H9 (cell line): ENCODE results near the gene SYT7. TPM values are rescaled to one million over a fixed set of nuclear protein-coding genes. Genes with fewer than 3 reads are reported as not detected.

Experiments used
- DNase-seq: peaks from one replicate; pipeline ENCODE4 v3.0.0-alpha.2; 2017
- H2AFZ ChIP-seq: one replicate; pipeline ENCODE4 v1.6.1; 2013; ENCODE audit warnings: mild to moderate bottlenecking, low read length, control low read depth, moderate library complexity
- H2AK5ac ChIP-seq: 2 replicates; pipeline ENCODE4 v1.6.1; 2013; ENCODE audit warnings: low read length, control low read depth, mixed read lengths; ENCODE audit not compliant: insufficient read length
- H2BK120ac ChIP-seq: one replicate; pipeline ENCODE4 v1.6.1; 2013; ENCODE audit warnings: low read depth, mild to moderate bottlenecking, low read length, control low read depth, inconsistent platforms; ENCODE audit not compliant: poor library complexity, severe bottlenecking
- H2BK12ac ChIP-seq: 2 replicates; pipeline ENCODE4 v1.6.1; 2013; ENCODE audit warnings: low read length, control low read depth, mixed read lengths, low read depth; ENCODE audit not compliant: insufficient read length
- H2BK15ac ChIP-seq: 2 replicates; pipeline ENCODE4 v1.6.1; 2013; ENCODE audit warnings: low read depth, low read length, control low read depth
- H2BK20ac ChIP-seq: one replicate; pipeline ENCODE4 v1.6.1; 2013; ENCODE audit warnings: low read depth, mild to moderate bottlenecking, low read length, control low read depth, inconsistent platforms; ENCODE audit not compliant: poor library complexity, severe bottlenecking
- H2BK5ac ChIP-seq: 2 replicates; pipeline ENCODE4 v1.6.1; 2013; ENCODE audit warnings: low read length, control low read depth, mixed read lengths; ENCODE audit not compliant: insufficient read length
- H3K14ac ChIP-seq: 2 replicates; pipeline ENCODE4 v1.6.1; 2013; ENCODE audit warnings: low read length, control low read depth; ENCODE audit not compliant: insufficient read depth
- H3K18ac ChIP-seq: 2 replicates; pipeline ENCODE4 v1.6.1; 2013; ENCODE audit warnings: low read depth, mild to moderate bottlenecking, mixed read lengths, low read length, control low read depth; ENCODE audit not compliant: insufficient read length
- H3K23ac ChIP-seq: 2 replicates; pipeline ENCODE4 v1.6.1; 2013; ENCODE audit warnings: low read length, control low read depth, mixed read lengths, low read depth; ENCODE audit not compliant: insufficient read length
- H3K23me2 ChIP-seq: 2 replicates; pipeline ENCODE4 v1.6.1; 2013; ENCODE audit warnings: low read depth, mild to moderate bottlenecking, mixed read lengths, low read length, control low read depth; ENCODE audit not compliant: insufficient read length, poor library complexity, severe bottlenecking
- H3K27ac ChIP-seq: 2 replicates; pipeline ENCODE4 v1.5.1; 2013; ENCODE audit warnings: low read length, control low read depth, mixed read lengths, low read depth; ENCODE audit not compliant: insufficient read length
- H3K27me3 ChIP-seq: 2 replicates; pipeline ENCODE4 v1.6.1; 2013; ENCODE audit warnings: low read length, control low read depth, inconsistent platforms; ENCODE audit not compliant: insufficient read depth
- H3K4ac ChIP-seq: 2 replicates; pipeline ENCODE4 v1.6.1; 2013; ENCODE audit warnings: low read depth, mild to moderate bottlenecking, control low read depth, inconsistent platforms, low read length, moderate library complexity
- H3K4me1 ChIP-seq: 2 replicates; pipeline ENCODE4 v1.6.1; 2013; ENCODE audit warnings: low read length, control low read depth, inconsistent platforms; ENCODE audit not compliant: insufficient read depth
- H3K4me2 ChIP-seq: 2 replicates; pipeline ENCODE4 v1.6.1; 2013; ENCODE audit warnings: low read length, control low read depth, mixed read lengths; ENCODE audit not compliant: insufficient read length, insufficient read depth
- H3K56ac ChIP-seq: 2 replicates; pipeline ENCODE4 v1.6.1; 2013; ENCODE audit warnings: low read depth, mild to moderate bottlenecking, mixed read lengths, low read length, control low read depth; ENCODE audit not compliant: insufficient read length
- H3K79me1 ChIP-seq: 2 replicates; pipeline ENCODE4 v1.6.1; 2013; ENCODE audit warnings: low read depth, mild to moderate bottlenecking, moderate library complexity, low read length, control low read depth, inconsistent platforms; ENCODE audit not compliant: insufficient read depth, poor library complexity, severe bottlenecking
- H3K79me2 ChIP-seq: 2 replicates; pipeline ENCODE4 v1.6.1; 2013; ENCODE audit warnings: low read length, control low read depth, inconsistent platforms; ENCODE audit not compliant: insufficient read depth
- H3K9ac ChIP-seq: 2 replicates; pipeline ENCODE4 v1.6.1; 2013; ENCODE audit warnings: low read length, control low read depth, mixed read lengths; ENCODE audit not compliant: insufficient read length; ENCODE audit errors: extremely low read depth
- H3K9me3 ChIP-seq: one replicate; pipeline ENCODE4 v1.6.1; 2013; ENCODE audit warnings: low read depth, low read length, inconsistent platforms; ENCODE audit not compliant: control insufficient read depth
- H3T11ph ChIP-seq: one replicate; pipeline ENCODE4 v1.6.1; 2013; ENCODE audit warnings: mild to moderate bottlenecking, low read length, control low read depth, inconsistent platforms
- H4K20me1 ChIP-seq: one replicate; pipeline ENCODE4 v1.6.1; 2013; ENCODE audit not compliant: control insufficient read depth, insufficient read length, insufficient read depth
- H4K5ac ChIP-seq: 2 replicates; pipeline ENCODE4 v1.6.1; 2013; ENCODE audit warnings: low read depth, mild to moderate bottlenecking, mixed read lengths, low read length, control low read depth; ENCODE audit not compliant: insufficient read length
- H4K8ac ChIP-seq: replicated peaks from 2 replicates; pipeline ENCODE4 v1.6.1; 2013; ENCODE audit warnings: low read length, control low read depth, mixed read lengths, low read depth; ENCODE audit not compliant: insufficient read length
- H4K91ac ChIP-seq: 2 replicates; pipeline ENCODE4 v1.6.1; 2013; ENCODE audit warnings: low read depth, mild to moderate bottlenecking, moderate library complexity, mixed read lengths, low read length, control low read depth; ENCODE audit not compliant: insufficient read length
- H3K27ac Mint-ChIP-seq, 3 experiments: 2 replicates in 2 of 3; 3 replicates in 1 of 3; pipeline ENCODE4 v1.8.0; 2020 to 2021; ENCODE audit warnings: mixed read lengths in 3 of 3, mild to moderate bottlenecking in 1 of 3, moderate library complexity in 1 of 3
- H3K27me3 Mint-ChIP-seq: 2 replicates; pipeline ENCODE4 v1.8.0; 2021; ENCODE audit warnings: low read depth, mild to moderate bottlenecking, moderate library complexity, mixed read lengths
- H3K36me3 Mint-ChIP-seq, 3 experiments: 2 replicates in 2 of 3; 3 replicates in 1 of 3; pipeline ENCODE4 v1.8.0; 2020 to 2021; ENCODE audit warnings: low read depth in 3 of 3, mixed read lengths in 3 of 3; ENCODE audit not compliant: insufficient read depth in 1 of 3
- H3K4me1 Mint-ChIP-seq, 2 experiments: 2 replicates each; pipeline ENCODE4 v1.8.0; 2020; ENCODE audit warnings: mixed read lengths in 2 of 2
- H3K4me3 Mint-ChIP-seq, 2 experiments: 2 replicates in 1 of 2; 3 replicates in 1 of 2; pipeline ENCODE4 v1.8.0; 2020 to 2021; ENCODE audit warnings: mild to moderate bottlenecking in 2 of 2, mixed read lengths in 2 of 2, moderate library complexity in 1 of 2
- H3K9me3 Mint-ChIP-seq, 2 experiments: 2 replicates in 1 of 2; 3 replicates in 1 of 2; pipeline ENCODE4 v1.8.0; 2020; ENCODE audit warnings: mild to moderate bottlenecking in 2 of 2, mixed read lengths in 2 of 2, moderate library complexity in 1 of 2
- WGBS: extraction: QIAGEN DNeasy Blood & Tissue Kit; methylation state at CpG from one replicate; pipeline ENCODE4 v1.1.7; 2013; ENCODE audit warnings: missing lambda C conversion rate, low lambda C conversion rate, mixed read lengths; ENCODE audit not compliant: insufficient read length; ENCODE audit errors: extremely low coverage; 5-methylcytosine and 5-hydroxymethylcytosine counted together
- total RNA-seq: library from RNA; stranded (reverse); gene quantifications from 2 replicates; pipeline ENCODE4 v1.2.1, GENCODE V29; 2021
- TF ChIP-seq, protein P1 (sequence below): fragments of 200-600 bp; sonication (generic); conservative IDR thresholded peaks from 3 replicates; pipeline ENCODE4 v1.8.0; 2021; ENCODE audit warnings: antibody characterized with exemption, mild to moderate bottlenecking

SYT7 gene
- total RNA-seq, 1 experiment from 2014 or later, result 8.8 TPM

GRCh38 chr11:61505640-61506155, 75.2 kb downstream of the SYT7 start:
- Histone ChIP-seq H3K23ac (no peak overlapping the region), H3K79me2 (no peaks in the 10 kb centered on the region), H4K91ac (no peak overlapping the region), H4K8ac (no peak overlapping the region), H3K18ac (no peak overlapping the region), H2BK5ac (no peak overlapping the region), H3K9me3 (no peaks in the 10 kb centered on the region), H2BK120ac (no peak overlapping the region), H2BK12ac (no peak overlapping the region), H3K27me3 (peaks cover 18% of the 10 kb centered on the region), H3K79me1 (no peaks in the 10 kb centered on the region), H2AFZ (no peak overlapping the region), H3K27ac (no peak overlapping the region), H3K23me2 (no peaks in the 10 kb centered on the region), H4K5ac (no peak overlapping the region), H3K9ac (no peak overlapping the region), H3K56ac (no peak overlapping the region), H4K20me1 (no peaks in the 10 kb centered on the region), H3K4ac (no peak overlapping the region), H3K14ac (no peak overlapping the region; the same call in 1 of the 2 replicates), H2BK15ac (no peak overlapping the region), H2AK5ac (no peak overlapping the region), H3K4me2 (no peak overlapping the region), H3T11ph (no peak overlapping the region), H2BK20ac (no peak overlapping the region), H3K4me1 (no peaks in the 10 kb centered on the region)
- Mint-ChIP-seq H3K27ac (no peak overlapping the region), H3K27me3 (peaks cover 89% of the 10 kb centered on the region), H3K4me3 (no peak overlapping the region), H3K4me1 (peaks cover 31 to 43% of the 10 kb centered on the region in 2 experiments), H3K9me3 (no peaks in the 10 kb centered on the region; a peak in 1 of 5 replicates), H3K36me3 (no peaks in the 10 kb centered on the region; a peak in 1 of 7 replicates)
- TF ChIP-seq, protein P1, sequence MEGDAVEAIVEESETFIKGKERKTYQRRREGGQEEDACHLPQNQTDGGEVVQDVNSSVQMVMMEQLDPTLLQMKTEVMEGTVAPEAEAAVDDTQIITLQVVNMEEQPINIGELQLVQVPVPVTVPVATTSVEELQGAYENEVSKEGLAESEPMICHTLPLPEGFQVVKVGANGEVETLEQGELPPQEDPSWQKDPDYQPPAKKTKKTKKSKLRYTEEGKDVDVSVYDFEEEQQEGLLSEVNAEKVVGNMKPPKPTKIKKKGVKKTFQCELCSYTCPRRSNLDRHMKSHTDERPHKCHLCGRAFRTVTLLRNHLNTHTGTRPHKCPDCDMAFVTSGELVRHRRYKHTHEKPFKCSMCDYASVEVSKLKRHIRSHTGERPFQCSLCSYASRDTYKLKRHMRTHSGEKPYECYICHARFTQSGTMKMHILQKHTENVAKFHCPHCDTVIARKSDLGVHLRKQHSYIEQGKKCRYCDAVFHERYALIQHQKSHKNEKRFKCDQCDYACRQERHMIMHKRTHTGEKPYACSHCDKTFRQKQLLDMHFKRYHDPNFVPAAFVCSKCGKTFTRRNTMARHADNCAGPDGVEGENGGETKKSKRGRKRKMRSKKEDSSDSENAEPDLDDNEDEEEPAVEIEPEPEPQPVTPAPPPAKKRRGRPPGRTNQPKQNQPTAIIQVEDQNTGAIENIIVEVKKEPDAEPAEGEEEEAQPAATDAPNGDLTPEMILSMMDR, result no peak
- DNase-seq, result no peak
- no CpG with 5 or more reads among the region's 10 CpGs for WGBS
